Upper lobe of left lung (tissue), 4 donors: Measurements from ENCODE around the gene BAG2.

ENCODE experiments used
- CTCF ChIP-seq, 6 experiments: fragments of 450-650 bp in 4 of 6; fragments of 200-600 bp in 2 of 6; sonication (generic) in 2 of 6; IDR thresholded peaks; one replicate each; pipeline ENCODE4 v1.5.1; 2016 to 2019; ENCODE audit warnings: antibody characterized with exemption in 6 of 6
- EP300 ChIP-seq, 4 donors: sonication (generic); formaldehyde crosslinking; IDR thresholded peaks; one replicate each; pipeline ENCODE4 v1.5.1; 2017; ENCODE audit warnings: antibody characterized with exemption in 4 of 4, control low read depth in 2 of 4
- POLR2A ChIP-seq, 4 donors: fragments of 450-650 bp; IDR thresholded peaks; one replicate each; pipeline ENCODE4 v1.5.1; 2016 to 2017; ENCODE audit warnings: antibody characterized with exemption in 4 of 4, mild to moderate bottlenecking in 2 of 4
- POLR2AphosphoS5 ChIP-seq, 2 donors: sonication (generic); formaldehyde crosslinking; IDR thresholded peaks; one replicate each; pipeline ENCODE4 v1.5.1; 2017; ENCODE audit warnings: antibody characterized with exemption in 2 of 2

GRCh38 chr6:57165080-57165479, 7.0 kb upstream of the BAG2 start:
- TF ChIP-seq POLR2A (IDR thresholded peaks at IDR 0.05) (no peak), CTCF (IDR thresholded peaks at IDR 0.05) (no peak), POLR2AphosphoS5 (IDR thresholded peaks at IDR 0.05) (no peak), EP300 (IDR thresholded peaks at IDR 0.05) (no peak)
